GM19397 (cell line): Measurements from ENCODE around the gene SHISAL2A.

Source experiments
- ATAC-seq: cut with Tn5 transposase; IDR thresholded peaks from one replicate; pipeline ENCODE4 v1.9.1; 2021; ENCODE audit warnings: mild to moderate bottlenecking, moderate library complexity; ENCODE audit not compliant: unreplicated experiment

Gene SHISAL2A

DNA sequence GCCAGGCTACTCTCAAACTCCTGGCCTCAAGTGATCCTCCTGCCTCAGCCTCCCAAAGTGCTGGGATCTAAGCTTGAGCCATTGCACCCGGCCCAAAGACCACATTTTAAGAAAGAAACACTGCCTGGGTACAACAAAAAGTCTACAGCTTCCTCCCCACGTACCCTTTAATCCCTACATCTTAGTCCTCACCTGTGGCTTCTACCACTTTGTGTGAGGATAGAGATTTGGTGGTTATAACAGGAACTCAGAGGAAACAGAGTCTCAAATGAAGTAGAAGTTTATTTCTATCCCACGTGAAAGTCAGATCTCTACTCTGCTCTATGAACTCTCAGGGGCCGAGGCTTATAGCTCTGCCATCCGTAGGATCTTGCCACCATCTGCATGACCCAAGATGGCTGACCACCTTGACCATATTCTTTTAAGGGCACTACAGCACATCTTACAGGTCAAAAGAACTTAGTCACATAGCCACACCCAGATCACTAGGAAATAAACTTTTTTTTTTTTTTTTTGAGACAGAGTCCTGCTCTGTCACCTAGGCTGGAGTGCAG lies 17.4 kb upstream of the SHISAL2A start:
- ATAC-seq: no peak

- ATAC-seq: no peak
Observed at GRCh38 chr1:52621950-52622349, 11.0 kb upstream of the SHISAL2A start.

- no peak for ATAC-seq
Observed at GRCh38 chr1:52623812-52624211, 9.2 kb upstream of the SHISAL2A start.

- no peak for ATAC-seq
Observed at GRCh38 chr1:52627028-52627427, 5.9 kb upstream of the SHISAL2A start.

DNA sequence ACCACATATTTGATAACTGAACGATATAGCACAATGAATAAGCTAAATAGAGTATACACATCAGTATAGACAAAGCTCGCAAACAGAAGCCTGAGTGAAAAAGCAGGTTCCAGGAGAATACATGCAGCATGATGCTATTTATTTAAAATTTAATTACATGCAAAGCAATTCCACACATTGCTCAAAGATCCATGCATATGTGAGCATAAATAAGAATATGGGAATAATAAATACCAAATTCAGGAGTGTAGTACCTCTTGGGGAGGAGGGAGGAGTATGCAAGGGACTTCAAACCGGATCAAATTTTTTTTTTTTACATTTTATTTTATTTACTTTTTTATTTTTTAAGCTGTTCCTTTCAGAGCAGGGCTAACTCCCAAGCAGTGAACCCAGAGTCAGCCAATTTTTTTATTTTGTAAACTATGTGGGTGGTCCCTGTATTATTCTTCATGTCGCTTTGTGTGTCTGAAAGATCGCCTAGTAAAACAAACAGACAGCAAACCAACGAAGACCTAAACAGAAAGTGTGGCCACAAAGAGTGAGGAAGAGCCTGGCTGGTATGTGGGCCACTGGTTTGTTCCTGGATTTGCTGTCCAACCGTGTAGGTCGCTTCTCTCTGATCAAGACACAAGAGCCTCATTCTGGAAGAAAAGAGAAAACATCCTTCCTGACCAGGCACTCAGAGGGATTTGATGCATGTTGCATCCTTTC lies 4.2 kb upstream of the SHISAL2A start:
- no peak for ATAC-seq

- no peak for ATAC-seq
Observed at GRCh38 chr1:52629325-52629643, 3.7 kb upstream of the SHISAL2A start.

- ATAC-seq: no peak
Observed at GRCh38 chr1:52629667-52630066, 3.3 kb upstream of the SHISAL2A start.

DNA sequence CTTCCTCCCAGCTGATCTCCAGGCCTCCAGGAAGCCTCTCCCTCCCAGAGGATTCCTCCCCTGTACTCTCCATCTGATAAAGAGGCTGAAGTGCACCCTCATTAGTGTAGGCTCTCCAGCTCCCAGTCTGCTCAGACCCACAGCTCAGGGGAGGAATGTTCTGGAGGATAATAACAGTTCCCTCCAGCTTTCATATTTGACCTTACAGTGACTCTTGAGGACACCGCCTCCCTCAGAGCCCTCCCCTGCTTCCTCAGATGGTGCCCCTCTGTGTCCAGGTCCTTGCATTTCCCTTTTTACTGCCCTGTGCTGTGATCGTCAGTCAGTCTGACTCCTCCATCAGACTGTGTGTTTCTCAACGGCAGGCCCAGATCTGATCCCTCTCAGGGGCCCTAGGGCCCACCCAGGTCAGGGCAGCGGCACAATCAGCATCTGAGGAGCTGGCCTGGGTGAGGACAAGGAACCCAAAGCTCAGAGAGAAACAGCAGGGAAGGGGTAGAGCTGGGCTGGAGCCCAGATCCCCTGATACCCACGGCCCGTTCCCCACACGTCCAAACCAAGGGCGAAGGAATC lies 1.1 kb upstream of the SHISAL2A start:
- ATAC-seq: no peak

GRCh38 chr1:52633291-52633754 lies 355 bp downstream of the SHISAL2A start:
- no peak for ATAC-seq

- ATAC-seq: no peak
Observed at GRCh38 chr1:52634111-52634510, 1.1 kb downstream of the SHISAL2A start.

DNA sequence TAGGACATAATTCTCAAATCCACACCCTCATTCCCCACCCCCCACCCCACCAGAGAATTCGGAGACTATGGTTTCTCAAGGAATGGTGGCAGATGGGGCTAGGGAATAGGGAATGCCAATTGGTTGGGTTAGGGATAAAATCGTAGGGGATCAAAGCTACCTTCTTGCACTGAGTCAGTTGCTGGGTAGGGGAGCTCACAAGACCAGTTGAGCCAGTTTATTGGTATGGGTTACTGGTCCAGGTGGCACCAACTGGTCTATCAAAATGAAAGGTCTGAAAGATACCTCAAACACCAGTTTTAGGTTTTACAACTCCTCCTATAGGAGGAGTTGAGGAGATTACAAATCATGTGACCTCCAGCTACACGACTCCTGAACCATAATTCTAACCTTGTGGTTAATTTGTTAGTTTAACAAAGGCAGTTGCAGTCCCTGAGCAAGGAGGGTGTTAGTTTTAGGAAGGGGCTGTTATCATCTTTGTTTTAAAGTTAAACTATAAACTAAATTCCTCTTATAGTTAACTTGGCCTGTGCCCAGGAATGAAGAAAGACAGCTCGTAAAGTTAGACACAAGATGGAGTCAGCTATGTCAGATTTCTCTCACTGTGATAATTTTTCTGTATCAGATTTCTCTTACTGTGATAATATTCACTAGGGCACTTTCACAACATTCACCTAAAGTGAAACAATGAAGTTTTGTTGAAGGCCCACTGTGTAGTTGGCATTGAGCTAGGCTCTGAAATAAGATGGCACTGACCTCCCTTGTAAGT lies 2.5 kb downstream of the SHISAL2A start:
- ATAC-seq: no peak

GRCh38 chr1:52636721-52637695 lies 4.0 kb downstream of the SHISAL2A start:
- ATAC-seq: peak; percentile 72

- ATAC-seq: no peak
Observed at GRCh38 chr1:52637946-52638345, 5.0 kb downstream of the SHISAL2A start.

- no peak for ATAC-seq
Observed at GRCh38 chr1:52640697-52641096, 7.7 kb downstream of the SHISAL2A start.

- ATAC-seq: no peak
Observed at GRCh38 chr1:52641307-52641706, 8.3 kb downstream of the SHISAL2A start.

DNA sequence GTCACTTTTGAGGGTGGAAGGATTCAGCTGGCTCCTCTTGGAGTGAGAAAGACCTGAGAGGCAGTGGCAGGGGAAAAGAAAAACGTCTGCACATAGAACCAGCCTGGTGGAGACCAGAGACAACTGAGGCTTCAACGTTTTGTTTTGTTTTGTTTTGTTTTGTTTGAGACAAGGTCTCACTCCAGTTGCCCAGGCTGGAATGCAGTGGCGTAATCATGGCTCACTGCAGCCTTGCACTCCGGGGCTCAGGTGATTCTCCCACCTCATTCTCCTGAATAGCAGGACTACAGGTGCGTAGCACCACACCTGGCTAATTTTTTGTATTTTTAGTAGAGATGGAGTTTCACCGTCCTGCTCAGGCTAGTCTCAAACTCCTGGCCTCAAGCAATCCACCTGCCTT lies 12.3 kb downstream of the SHISAL2A start:
- no peak for ATAC-seq

DNA sequence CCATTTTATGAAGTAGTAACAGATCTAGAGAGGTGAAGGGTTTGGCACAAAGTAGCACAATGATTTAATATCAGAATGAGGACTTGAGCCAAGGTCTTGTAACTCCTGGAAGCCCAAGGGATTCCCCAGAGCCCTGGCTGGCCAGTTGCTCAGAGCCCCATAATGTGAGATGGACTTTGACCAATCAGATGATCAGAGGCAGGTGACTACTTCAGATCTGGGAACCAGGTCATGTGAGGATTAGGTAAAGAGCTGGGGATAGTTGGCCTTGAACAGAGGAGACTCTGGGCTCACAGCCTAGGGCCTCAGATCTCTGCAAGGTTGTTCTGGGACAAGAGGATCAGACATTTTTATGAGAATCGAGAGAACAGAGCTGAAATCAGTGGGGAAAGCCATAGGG lies 18.9 kb downstream of the SHISAL2A start:
- ATAC-seq: no peak

GRCh38 chr1:52653207-52653849 lies 20.4 kb downstream of the SHISAL2A start:
- no peak for ATAC-seq

DNA sequence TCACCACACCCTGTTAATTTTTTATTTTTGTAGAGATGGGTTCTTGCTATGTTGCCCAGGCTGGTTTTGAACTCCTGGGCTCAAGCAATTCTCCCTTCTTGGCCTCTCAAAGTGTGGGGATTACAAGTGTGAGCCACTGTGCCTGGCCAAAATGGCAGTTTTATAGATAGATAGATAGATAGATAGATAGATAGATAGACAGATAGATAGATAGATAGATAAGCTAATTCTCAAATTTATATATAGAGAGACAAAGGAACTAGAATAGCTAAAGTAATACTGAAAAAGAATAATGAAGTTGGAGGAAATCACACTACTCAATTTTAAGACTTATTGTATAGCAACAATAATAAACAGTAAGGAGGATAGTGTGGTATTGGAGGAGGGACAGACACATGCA lies 21.1 kb downstream of the SHISAL2A start:
- ATAC-seq: no peak

DNA sequence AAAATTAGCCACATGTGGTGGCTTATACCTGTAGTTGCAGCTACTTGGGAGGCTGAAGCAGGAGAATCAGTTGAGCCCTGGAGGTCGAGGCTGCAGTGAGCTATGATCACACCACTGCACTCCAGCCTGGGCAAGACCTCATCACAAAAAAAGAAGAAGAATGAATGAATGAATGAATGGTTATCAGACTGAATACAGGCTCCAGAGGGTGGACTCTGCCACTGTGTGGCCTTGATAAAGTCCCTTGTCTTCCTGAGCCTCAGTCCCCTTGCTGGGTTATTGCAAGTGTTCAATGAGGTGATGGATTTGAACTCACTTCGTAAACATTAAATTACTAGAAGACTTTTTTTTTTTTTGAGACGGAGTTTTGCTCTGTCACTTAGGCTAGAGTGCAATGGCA lies 24.7 kb downstream of the SHISAL2A start:
- no peak for ATAC-seq
